SIG-M5 treated with dmso at 0.1 percent for 504 hours (cell line): Measurements from ENCODE around the gene LITAF.

ENCODE experiments used
- DNase-seq: peaks from one replicate; lab custom pipeline; 2025; ENCODE audit not compliant: unreplicated experiment; lab: John Stamatoyannopoulos, UW

Gene LITAF

DNA sequence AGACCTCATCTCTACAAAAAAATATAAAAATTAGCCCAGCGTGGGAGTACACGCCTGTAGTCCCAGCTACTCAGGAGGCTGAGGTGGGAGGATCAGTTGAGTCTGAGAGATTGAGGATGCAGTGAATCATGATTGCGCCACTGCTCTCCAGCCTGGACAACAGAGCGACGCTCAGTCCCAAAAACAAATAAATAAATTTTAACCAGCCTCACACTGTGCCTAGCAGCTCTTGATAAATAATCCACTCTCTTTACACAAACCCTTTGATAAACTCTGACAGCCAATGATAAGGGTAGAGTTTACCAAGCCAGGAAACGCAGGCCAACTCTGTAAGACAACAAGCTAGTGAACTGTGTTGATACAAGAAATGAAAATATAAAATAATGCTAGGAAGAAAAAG, 32.7 kb downstream of the LITAF start:
- no peak for DNase-seq

GRCh38 chr16:11553371-11553770, 33.3 kb downstream of the LITAF start:
- no peak for DNase-seq

DNA sequence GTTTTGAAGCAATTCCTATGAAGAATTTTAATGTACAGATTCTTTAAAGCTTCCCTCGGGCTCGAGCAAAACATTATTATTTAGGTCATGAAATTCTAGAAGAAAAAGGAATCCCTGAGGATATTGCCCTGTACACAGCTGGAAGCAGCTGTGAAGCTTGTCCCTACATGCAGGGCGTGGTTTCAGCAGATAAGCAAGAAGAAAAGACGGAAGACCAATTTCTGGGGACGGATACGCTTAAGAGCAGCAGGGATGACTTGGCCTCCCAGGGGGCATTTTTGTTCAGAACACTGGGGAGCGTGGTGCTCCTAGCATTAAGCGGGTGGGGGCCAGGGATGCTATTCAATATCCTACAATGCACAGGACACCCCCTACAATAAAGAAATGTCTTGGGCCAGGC, 34.3 kb downstream of the LITAF start:
- DNase-seq: no peak

DNA sequence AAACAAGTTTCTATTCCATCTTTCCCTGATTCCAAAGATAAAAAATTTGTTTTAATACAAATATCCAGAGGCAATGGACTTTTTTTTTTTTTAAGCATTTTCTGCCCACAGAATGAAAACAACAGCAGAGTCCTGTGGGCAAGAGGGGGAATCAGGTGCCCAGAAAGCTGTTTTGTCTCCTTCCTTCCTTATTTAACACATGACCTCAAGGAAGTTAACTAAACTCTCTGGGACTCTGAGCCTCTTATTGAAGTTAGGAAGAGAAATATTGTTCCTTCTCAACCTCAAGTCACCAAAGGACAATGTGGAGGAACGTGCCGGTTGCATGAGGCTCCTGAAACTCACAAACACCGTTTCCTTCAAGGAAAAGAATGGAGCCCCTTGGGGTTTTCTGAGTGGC, 34.9 kb downstream of the LITAF start:
- DNase-seq: no peak

- no peak for DNase-seq
Observed at GRCh38 chr16:11550791-11551498, 35.8 kb downstream of the LITAF start.

DNA sequence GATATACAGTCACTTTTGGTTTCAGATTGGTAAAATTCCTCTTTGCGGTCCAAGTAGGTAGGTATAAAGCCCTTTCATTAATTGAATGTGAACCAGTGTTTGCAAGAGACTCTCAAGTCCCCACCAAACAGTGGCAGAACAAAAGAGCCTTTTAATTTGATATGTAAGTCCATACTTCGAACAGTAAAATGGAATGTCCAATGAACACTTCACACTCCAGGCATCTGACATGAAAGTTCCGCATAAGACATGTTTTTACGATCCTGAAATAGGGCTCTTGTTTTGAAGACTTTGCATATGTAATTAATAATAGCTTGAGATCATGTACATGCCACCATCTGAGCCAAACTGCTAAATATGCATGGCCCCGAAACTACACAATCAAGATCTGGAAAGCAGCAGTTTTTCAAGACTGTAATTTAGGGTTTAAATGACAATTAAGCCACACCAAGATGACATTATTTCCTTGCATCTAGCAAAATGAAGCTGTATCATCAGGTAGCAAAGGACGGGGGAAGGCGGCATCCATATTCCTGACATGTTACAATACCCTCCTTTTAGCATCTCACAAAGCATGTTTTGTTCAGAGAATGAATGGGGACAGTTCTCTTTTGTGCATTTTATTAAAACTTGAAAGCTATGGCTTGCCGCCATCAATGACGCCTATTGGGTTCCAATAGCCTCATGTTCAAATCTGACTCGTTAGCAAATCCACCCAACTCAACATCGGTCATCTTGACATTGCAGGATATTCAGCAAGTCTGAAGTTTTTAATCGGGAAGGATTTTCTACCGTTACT, 39.4 kb downstream of the LITAF start:
- no peak for DNase-seq

DNA sequence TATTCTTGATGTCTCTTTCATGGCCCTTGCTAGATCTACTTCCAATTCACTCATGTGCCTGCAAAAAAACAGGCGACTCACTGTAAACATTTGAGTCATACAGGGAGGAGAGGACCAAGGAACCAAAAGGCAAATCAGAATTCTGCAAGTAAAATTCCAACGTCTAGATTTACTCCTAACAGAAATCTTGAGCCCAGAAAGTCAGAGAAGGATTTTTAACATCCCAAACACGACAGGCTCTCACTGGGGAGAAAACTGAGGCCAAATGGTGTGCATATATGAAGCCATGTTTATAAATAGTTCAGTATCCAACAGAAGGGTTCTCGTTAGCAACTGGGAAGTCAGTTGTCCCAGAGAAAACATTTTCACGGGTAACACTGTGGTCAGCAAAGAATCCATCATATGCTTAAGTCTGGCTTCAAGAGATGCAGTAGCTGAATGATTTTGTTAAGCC, 40.1 kb downstream of the LITAF start:
- no peak for DNase-seq

- DNase-seq: no peak
Observed at GRCh38 chr16:11543661-11544393, 42.9 kb downstream of the LITAF start.

- no peak for DNase-seq
Observed at GRCh38 chr16:11542069-11542744, 44.5 kb downstream of the LITAF start.

DNA sequence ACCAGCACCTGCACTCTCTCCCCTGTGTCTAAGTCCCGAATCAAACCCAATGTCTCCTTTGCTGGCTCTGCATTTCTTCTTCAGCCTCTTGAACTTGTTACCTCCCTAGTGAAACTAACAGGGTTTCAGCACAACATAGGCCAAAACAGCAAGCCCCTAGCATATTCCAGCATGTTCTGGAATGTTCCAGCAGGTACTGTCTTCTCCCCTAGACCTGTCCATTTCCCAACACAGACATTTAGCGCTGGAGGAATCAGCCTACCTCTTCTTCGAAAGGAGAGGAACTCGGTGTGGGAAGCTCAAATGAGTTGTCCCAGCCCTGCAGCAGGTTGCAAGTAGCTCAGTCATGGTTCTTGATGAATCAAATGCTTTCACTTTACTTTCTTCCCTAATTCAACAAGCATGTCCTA, 47.1 kb downstream of the LITAF start:
- no peak for DNase-seq

DNA sequence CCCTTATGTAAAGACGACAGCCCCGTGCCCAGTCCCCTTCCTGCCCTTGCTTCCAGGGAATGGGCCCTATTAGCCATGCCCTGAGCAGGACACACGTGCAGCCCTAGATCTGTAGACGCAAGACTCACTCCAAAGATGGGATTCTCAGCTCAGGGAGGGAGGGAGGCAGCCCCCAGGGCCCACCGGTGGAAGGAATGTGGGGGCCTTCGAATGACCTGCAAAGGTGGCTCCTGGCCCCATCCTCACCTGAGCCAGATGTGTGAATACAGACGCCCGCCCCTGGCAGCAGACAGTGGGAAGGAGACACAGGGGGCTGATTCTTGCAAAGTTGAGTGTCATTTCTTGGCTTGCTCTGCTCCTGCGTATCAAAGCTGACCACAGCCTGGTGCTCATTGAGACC, 47.8 kb downstream of the LITAF start:
- no peak for DNase-seq

DNA sequence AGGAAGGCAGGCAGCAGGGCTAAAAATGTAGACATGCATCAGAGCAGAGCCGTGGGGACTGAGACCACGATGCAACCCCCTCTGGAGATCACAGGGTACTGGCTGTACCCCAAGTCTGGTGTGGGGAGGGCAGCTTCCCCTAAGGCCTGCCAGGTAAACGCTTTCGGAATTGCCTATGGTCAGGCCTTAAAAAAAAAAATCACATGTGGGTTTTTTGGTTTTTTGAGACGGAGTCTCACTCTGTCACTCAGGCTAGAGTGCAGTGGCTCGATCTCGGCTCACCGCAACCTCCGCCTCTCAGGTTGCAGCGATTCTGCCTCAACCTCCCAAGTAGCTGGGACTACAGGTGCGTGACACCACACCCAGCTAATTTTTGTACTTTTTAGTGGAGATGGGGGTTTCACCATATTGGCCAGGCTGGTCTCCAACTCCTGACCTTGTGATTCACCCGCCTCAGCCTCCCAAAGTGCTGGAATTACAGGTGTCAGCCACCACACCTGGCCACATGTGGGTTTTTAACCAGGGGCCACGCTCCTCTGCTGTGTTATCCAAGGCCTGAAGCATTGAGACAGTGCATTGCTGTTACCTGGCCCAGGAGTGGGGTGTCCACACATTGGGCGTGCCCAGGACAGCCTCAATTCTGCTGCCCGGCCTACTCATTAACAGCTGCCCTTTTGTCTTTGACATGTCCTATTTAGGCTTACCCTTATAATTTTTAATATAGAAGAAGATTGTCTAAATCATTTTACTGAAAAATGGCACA, 50.4 kb downstream of the LITAF start:
- DNase-seq: no peak

GRCh38 chr16:11535494-11535893, 51.2 kb downstream of the LITAF start:
- DNase-seq: no peak

- no peak for DNase-seq
Observed at GRCh38 chr16:11534262-11534661, 52.5 kb downstream of the LITAF start.

DNA sequence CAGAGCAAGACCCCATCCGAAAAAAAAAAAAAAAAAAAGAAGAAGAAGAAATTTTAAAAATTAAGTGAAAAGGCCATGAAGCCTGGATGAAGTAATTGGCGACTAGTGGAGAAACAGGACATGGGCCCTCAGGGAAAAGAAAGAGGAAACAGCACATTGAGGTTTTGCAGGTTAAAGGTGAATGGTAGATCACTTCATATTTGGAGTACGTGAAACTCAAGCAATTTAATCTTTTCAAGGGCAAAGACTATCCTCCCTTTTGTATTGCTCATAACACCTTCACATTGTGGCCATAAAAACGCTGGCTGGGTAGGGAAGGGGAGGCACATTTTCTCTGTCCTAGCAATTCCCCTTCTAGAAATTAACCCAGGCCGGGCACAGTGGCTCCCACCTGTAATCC, 53.1 kb downstream of the LITAF start:
- no peak for DNase-seq

GRCh38 chr16:11530171-11530940, 56.4 kb downstream of the LITAF start:
- no peak for DNase-seq

DNA sequence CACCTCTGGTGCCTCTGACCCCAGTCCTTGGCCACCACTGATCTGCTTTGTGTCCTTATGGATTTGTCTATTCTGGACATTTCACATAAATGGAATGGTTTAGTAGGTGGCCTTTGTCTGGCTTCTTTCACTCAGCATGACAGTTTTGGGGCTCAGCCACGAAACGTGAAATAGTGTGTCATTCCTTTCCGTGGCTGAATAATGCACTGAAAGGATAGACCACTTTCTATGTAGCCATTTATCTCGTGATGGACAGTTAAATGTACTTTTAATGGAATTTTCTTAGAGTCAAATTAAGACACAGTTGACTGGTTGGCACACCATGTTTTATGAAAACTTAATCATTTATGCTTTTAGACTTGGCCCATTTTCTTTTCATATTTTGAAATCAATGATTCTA, 57.4 kb downstream of the LITAF start:
- DNase-seq: no peak

DNA sequence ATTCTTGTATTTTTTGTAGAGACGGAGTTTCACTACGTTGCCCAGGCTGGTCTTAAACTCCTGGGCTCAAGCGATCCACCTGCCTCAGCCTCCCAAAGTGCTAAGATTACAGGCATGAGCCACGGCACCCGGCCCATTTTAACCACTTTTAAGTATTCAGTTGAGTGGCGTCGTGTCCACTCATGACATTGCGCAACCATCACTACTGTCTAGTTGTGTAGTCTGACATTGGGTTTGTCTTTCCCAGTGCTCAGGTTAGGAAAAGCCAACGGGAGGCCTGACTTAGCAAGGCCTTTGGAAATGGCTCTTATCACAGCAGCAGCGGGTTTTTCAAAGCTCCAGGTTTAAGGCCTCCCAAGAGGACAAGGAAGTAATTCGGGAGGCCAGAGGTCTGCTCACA, 58.7 kb downstream of the LITAF start:
- DNase-seq: no peak

- no peak for DNase-seq
Observed at GRCh38 chr16:11526655-11527350, 59.9 kb downstream of the LITAF start.
